Measurements from ENCODE around the gene SYMPK. TPM values are rescaled to one million over a fixed set of nuclear protein-coding genes. Genes with fewer than 3 reads are reported as not detected.

Gene SYMPK
- total RNA-seq, 1 donor from 2014 or later, result 131 TPM

- H3K27ac Mint-ChIP-seq, result no peak overlapping the region
- no peak for DNase-seq
- intact Hi-C loops (cut with micrococcal nuclease), result no loop called here
- H3K27me3 Mint-ChIP-seq, result no peaks in the 10 kb centered on the region
- no peak overlapping the region for H3K4me3 Mint-ChIP-seq
- no peaks in the 10 kb centered on the region for H3K9me3 Mint-ChIP-seq
- no peaks in the 10 kb centered on the region for H3K4me1 Mint-ChIP-seq
- peaks cover 66% of the 10 kb centered on the region for H3K36me3 Mint-ChIP-seq (ENCODE audit: low read depth)
These were observed 15.3 kb downstream of the SYMPK start for GRCh38 chr19:45847663-45848062.

GRCh38 chr19:45842198-45842597, 20.7 kb downstream of the SYMPK start:
- DNase-seq, result no peak
- Mint-ChIP-seq H3K4me3 (no peak overlapping the region), H3K4me1 (no peaks in the 10 kb centered on the region), H3K27ac (no peak overlapping the region), H3K36me3 (ENCODE audit: low read depth) (peaks cover 74% of the 10 kb centered on the region), H3K27me3 (no peaks in the 10 kb centered on the region), H3K9me3 (no peaks in the 10 kb centered on the region)
- intact Hi-C loops (cut with micrococcal nuclease), result no loop called here

GRCh38 chr19:45834970-45835369, 28.0 kb downstream of the SYMPK start:
- DNase-seq, result no peak
- Mint-ChIP-seq H3K27ac (no peak overlapping the region), H3K27me3 (no peaks in the 10 kb centered on the region), H3K4me1 (no peaks in the 10 kb centered on the region), H3K36me3 (ENCODE audit: low read depth) (peaks cover 73% of the 10 kb centered on the region), H3K4me3 (no peak overlapping the region), H3K9me3 (no peaks in the 10 kb centered on the region)
- intact Hi-C loops (cut with micrococcal nuclease), result no loop called here

- no peak for DNase-seq
- Mint-ChIP-seq H3K4me1 (no peaks in the 10 kb centered on the region), H3K9me3 (no peaks in the 10 kb centered on the region), H3K4me3 (no peak overlapping the region), H3K27me3 (no peaks in the 10 kb centered on the region), H3K27ac (no peak overlapping the region), H3K36me3 (ENCODE audit: low read depth) (peaks cover 66% of the 10 kb centered on the region)
- intact Hi-C loops (cut with micrococcal nuclease), result no loop called here
These were observed 34.0 kb downstream of the SYMPK start for GRCh38 chr19:45828945-45829344.

- Mint-ChIP-seq H3K4me1 (no peaks in the 10 kb centered on the region), H3K27ac (no peak overlapping the region), H3K9me3 (no peaks in the 10 kb centered on the region), H3K36me3 (ENCODE audit: low read depth) (peaks cover 64% of the 10 kb centered on the region), H3K4me3 (no peak overlapping the region), H3K27me3 (no peaks in the 10 kb centered on the region)
- DNase-seq, result no peak
- intact Hi-C loops (cut with micrococcal nuclease), result no loop called here
These were observed 34.4 kb downstream of the SYMPK start for GRCh38 chr19:45828523-45828922.

- Mint-ChIP-seq H3K27ac (no peak overlapping the region), H3K4me1 (no peaks in the 10 kb centered on the region), H3K36me3 (ENCODE audit: low read depth) (peaks cover 67% of the 10 kb centered on the region), H3K9me3 (no peaks in the 10 kb centered on the region), H3K27me3 (no peaks in the 10 kb centered on the region), H3K4me3 (no peak overlapping the region)
- intact Hi-C loops (cut with micrococcal nuclease), result no loop called here
- no peak for DNase-seq
These were observed 35.4 kb downstream of the SYMPK start for GRCh38 chr19:45827459-45828093.

- no peak overlapping the region for H3K4me3 Mint-ChIP-seq
- no peaks in the 10 kb centered on the region for H3K4me1 Mint-ChIP-seq
- no peaks in the 10 kb centered on the region for H3K27me3 Mint-ChIP-seq
- no peaks in the 10 kb centered on the region for H3K9me3 Mint-ChIP-seq
- intact Hi-C loops (cut with micrococcal nuclease), result no loop called here
- DNase-seq, result no peak
- peaks cover 63% of the 10 kb centered on the region for H3K36me3 Mint-ChIP-seq (ENCODE audit: low read depth)
- H3K27ac Mint-ChIP-seq, result no peak overlapping the region
These were observed 36.0 kb downstream of the SYMPK start for GRCh38 chr19:45826934-45827333.

DNA sequence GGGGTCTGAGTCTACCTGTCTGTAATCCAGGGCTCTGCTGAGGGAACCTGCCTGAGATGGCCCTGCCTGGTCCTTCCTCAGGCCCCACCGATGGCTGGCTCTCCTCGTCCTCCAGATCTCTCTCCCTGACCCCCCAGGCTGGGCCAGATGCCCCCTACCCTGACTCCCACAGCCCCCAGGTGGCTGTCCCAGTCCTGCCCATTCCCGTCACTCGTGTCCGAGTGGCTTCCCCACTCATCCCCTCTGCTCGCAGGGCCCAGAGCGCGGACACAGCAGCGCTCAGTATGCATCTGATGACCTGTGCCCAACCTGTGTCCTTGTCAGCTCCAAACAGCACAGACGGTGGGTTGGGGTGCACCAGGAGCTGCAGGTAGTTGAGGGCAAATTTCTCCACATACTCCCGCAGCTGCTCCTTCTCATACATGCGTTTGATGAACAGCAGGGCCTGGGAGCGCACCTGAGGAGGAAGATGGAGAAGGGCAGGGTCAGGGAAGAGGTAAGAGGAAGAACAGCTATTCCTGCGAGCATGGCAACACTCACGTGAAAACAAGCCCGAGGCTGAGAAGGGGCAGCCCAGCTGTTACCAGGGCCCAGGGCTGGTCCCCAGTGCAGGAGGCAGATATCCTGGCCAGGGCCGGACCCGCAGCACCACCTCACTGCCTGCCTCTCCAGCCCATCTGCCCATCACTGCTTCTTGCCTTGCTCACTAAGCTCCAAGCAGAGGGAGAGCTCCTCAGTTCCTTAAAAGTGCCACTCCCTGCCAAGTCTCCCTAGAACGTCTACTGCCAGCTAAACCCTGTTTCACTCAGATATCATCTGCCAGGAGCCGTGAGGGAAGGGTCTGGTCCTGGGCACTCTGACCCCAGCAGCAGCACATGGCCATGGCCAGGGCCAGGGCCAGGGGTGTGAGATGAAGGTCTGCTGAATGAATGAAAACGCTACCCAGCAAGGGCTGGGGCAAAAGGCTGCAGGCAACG, 36.7 kb downstream of the SYMPK start:
- Mint-ChIP-seq H3K27me3 (no peaks in the 10 kb centered on the region), H3K4me3 (no peak overlapping the region), H3K27ac (no peak overlapping the region), H3K4me1 (no peaks in the 10 kb centered on the region), H3K36me3 (ENCODE audit: low read depth) (peaks cover 62% of the 10 kb centered on the region), H3K9me3 (no peaks in the 10 kb centered on the region)
- no peak for DNase-seq
- intact Hi-C loops (cut with micrococcal nuclease), result no loop called here

DNA sequence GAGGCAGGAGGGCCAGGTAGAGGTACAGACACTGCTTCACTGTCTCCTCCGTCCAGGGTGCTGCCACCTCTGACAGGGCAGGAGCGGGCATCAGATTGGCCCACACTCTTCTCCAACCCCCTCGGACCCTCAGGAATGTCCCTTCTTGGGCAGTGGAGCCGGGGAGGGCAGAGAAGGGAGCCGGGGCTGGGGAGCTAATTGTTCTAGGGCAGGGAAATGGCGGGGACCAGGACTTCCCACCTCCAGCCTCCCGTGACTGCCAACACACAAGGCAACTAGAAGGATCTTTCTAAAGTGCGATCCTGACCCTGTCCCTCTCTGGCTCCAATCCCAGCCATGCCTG, 37.7 kb downstream of the SYMPK start:
- H3K27me3 Mint-ChIP-seq, result no peaks in the 10 kb centered on the region
- no peaks in the 10 kb centered on the region for H3K4me1 Mint-ChIP-seq
- DNase-seq, result no peak
- peaks cover 57% of the 10 kb centered on the region for H3K36me3 Mint-ChIP-seq (ENCODE audit: low read depth)
- intact Hi-C loops (cut with micrococcal nuclease), result no loop called here
- H3K9me3 Mint-ChIP-seq, result no peaks in the 10 kb centered on the region
- no peak overlapping the region for H3K27ac Mint-ChIP-seq
- H3K4me3 Mint-ChIP-seq, result no peak overlapping the region

GRCh38 chr19:45824531-45825262, 38.2 kb downstream of the SYMPK start:
- H3K4me3 Mint-ChIP-seq, result no peak overlapping the region
- H3K4me1 Mint-ChIP-seq, result no peaks in the 10 kb centered on the region
- no peak overlapping the region for H3K27ac Mint-ChIP-seq
- no peaks in the 10 kb centered on the region for H3K27me3 Mint-ChIP-seq
- DNase-seq, result no peak
- no peaks in the 10 kb centered on the region for H3K9me3 Mint-ChIP-seq
- intact Hi-C loops (cut with micrococcal nuclease), result no loop called here
- peaks cover 58% of the 10 kb centered on the region for H3K36me3 Mint-ChIP-seq (ENCODE audit: low read depth)

GRCh38 chr19:45824041-45824471, 38.9 kb downstream of the SYMPK start:
- intact Hi-C loops (cut with micrococcal nuclease), result no loop called here
- Mint-ChIP-seq H3K27me3 (no peaks in the 10 kb centered on the region), H3K4me1 (no peaks in the 10 kb centered on the region), H3K4me3 (no peak overlapping the region), H3K9me3 (no peaks in the 10 kb centered on the region), H3K27ac (no peak overlapping the region), H3K36me3 (ENCODE audit: low read depth) (peaks cover 53% of the 10 kb centered on the region)
- DNase-seq, result no peak

DNA sequence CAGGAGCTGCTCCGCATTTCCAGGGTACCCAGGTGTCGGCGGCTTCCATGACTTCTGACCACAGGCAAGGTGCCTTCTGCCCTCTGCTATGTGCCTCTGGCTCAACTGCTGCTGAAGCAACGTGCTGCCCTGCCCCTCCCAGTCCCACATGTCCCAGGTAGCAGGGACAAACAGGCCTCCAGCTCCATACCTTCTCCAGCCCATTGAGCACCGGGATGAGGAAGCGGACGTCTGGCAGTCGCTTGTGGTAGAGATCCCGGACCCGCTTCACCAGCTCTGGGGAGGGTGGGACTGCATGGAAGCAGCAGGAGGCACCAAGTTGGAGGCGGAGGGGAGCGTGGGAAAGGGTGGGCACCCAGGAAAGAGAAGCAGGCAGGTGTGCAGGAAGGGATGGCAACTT, 39.8 kb downstream of the SYMPK start:
- H3K27ac Mint-ChIP-seq, result no peak overlapping the region
- peaks cover 46% of the 10 kb centered on the region for H3K36me3 Mint-ChIP-seq (ENCODE audit: low read depth)
- H3K4me3 Mint-ChIP-seq, result no peak overlapping the region
- H3K4me1 Mint-ChIP-seq, result no peaks in the 10 kb centered on the region
- no peaks in the 10 kb centered on the region for H3K9me3 Mint-ChIP-seq
- no peaks in the 10 kb centered on the region for H3K27me3 Mint-ChIP-seq
- intact Hi-C loops (cut with micrococcal nuclease), result no loop called here
- DNase-seq, result no peak

GRCh38 chr19:45822716-45823115, 40.2 kb downstream of the SYMPK start:
- no peaks in the 10 kb centered on the region for H3K4me1 Mint-ChIP-seq
- peaks cover 43% of the 10 kb centered on the region for H3K36me3 Mint-ChIP-seq (ENCODE audit: low read depth)
- intact Hi-C loops (cut with micrococcal nuclease), result no loop called here
- H3K4me3 Mint-ChIP-seq, result no peak overlapping the region
- no peaks in the 10 kb centered on the region for H3K27me3 Mint-ChIP-seq
- no peak overlapping the region for H3K27ac Mint-ChIP-seq
- no peaks in the 10 kb centered on the region for H3K9me3 Mint-ChIP-seq
- no peak for DNase-seq

GRCh38 chr19:45821570-45821969, 41.4 kb downstream of the SYMPK start:
- H3K4me1 Mint-ChIP-seq, result peaks cover 3% of the 10 kb centered on the region
- H3K4me3 Mint-ChIP-seq, result no peak overlapping the region
- H3K9me3 Mint-ChIP-seq, result no peaks in the 10 kb centered on the region
- DNase-seq, result no peak
- H3K27me3 Mint-ChIP-seq, result no peaks in the 10 kb centered on the region
- H3K36me3 Mint-ChIP-seq (ENCODE audit: low read depth), result peaks cover 35% of the 10 kb centered on the region
- intact Hi-C loops (cut with micrococcal nuclease), result no loop called here
- peak overlapping the region; percentile 10 for H3K27ac Mint-ChIP-seq
